HCT116 (cell line): ENCODE data around the gene SYNE2.

Experiments
- CTCF ChIP-seq, 3 experiments: fragments of 200-600 bp in 1 of 3; sonication (generic) in 1 of 3; IDR thresholded peaks in 2 of 3; conservative IDR thresholded peaks in 1 of 3; 2 replicates each; pipeline ENCODE4 v1.5.1; 2012 to 2017; ENCODE audit warnings: low read depth in 2 of 3, low read length in 2 of 3, antibody characterized with exemption in 1 of 3, borderline replicate concordance in 1 of 3, control low read depth in 1 of 3, mild to moderate bottlenecking in 1 of 3, mixed read lengths in 1 of 3, mixed run types in 1 of 3, moderate library complexity in 1 of 3; ENCODE audit not compliant: insufficient read depth in 1 of 3
- REST ChIP-seq: IDR thresholded peaks from 2 replicates; pipeline ENCODE4 v1.6.1; 2012; ENCODE audit warnings: low read depth
- SRF ChIP-seq: IDR thresholded peaks from 2 replicates; pipeline ENCODE4 v1.6.1; 2012; ENCODE audit warnings: low read depth

GRCh38 chr14:63988579-63988978, 135.8 kb downstream of the SYNE2 start:
- TF ChIP-seq CTCF (IDR thresholded peaks at IDR 0.05 in 2 of 3, conservative IDR thresholded peaks at IDR 0.05 in 1 of 3; ENCODE audit: borderline replicate concordance in 1 of 3, insufficient read depth in 1 of 3, low read depth in 2 of 3, low read length in 2 of 3): no peak
- no peak for TF ChIP-seq SRF
- TF ChIP-seq REST: no peak
